ENCODE results near the gene ATP8A2. TPM values are rescaled to one million over a fixed set of nuclear protein-coding genes. Genes with fewer than 3 reads are reported as not detected.

Gene ATP8A2
- total and polyA plus RNA-seq, 2 of the 8 experiments (the other 6 are each of a cell fraction or from before 2014, with no cell fraction given): 2.4 to 8.3 TPM

DNA sequence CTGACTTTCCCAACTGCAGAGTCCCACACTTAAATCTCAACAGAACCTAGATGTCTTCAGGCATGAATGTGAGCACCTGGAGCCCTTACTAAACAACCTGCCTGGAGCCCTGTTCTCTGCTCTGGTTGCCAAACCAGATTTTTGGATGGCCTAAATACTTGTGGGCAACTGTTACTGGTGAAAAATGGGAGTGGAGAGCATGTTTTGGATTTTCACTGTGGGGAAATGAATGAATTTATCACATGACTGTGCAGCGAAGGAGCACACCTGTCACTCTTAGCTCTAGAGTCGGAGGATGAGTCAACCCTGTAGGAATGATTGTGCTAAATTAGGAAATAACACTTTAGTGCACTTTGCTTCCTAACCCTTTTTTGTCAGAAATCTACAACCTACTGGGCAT is 649.7 kb downstream of the ATP8A2 start:
- Histone ChIP-seq H4K91ac (replicated peaks; ENCODE audit: insufficient read length, low read length) (no peak overlapping the region), H3K36me3 (ENCODE audit: control insufficient read depth in 2 of 4, insufficient read depth in 4 of 4, low read length in 3 of 4) (no peaks in the 10 kb centered on the region), H3K4me2 (ENCODE audit: insufficient read depth in 1 of 2, low read depth in 2 of 2, low read length in 2 of 2) (no peak overlapping the region), H2BK20ac (ENCODE audit: low read length) (no peak overlapping the region), H3K79me2 (ENCODE audit: control insufficient read depth in 1 of 2, insufficient read depth in 2 of 2, low read length in 2 of 2) (no peaks in the 10 kb centered on the region), H2AK5ac (ENCODE audit: low read depth, low read length) (no peak overlapping the region), H3K79me1 (ENCODE audit: low read depth, low read length) (no peaks in the 10 kb centered on the region), H2BK120ac (replicated peaks; ENCODE audit: low read depth, low read length) (no peak overlapping the region), H2BK12ac (ENCODE audit: low read depth, low read length) (no peak overlapping the region), H4K5ac (ENCODE audit: insufficient read length, low read depth, low read length) (no peak overlapping the region), H2AFZ (ENCODE audit: low read length) (no peak overlapping the region), H3K9me3 (ENCODE audit: insufficient read depth in 2 of 2, low read depth in 1 of 2, low read length in 1 of 2) (no peaks in the 10 kb centered on the region), H3K4me3 (ENCODE audit: extremely low read depth in 1 of 4, insufficient read depth in 2 of 4, low read depth in 3 of 4, low read length in 4 of 4) (no peak overlapping the region), H3K27me3 (replicated peaks in 1 of 4; ENCODE audit: control insufficient read depth in 3 of 4, extremely low read depth in 1 of 4, insufficient read depth in 3 of 4, low read length in 3 of 4) (no peaks in the 10 kb centered on the region; a peak in 2 of 7 replicates), H4K20me1 (replicated peaks in 1 of 2; ENCODE audit: control insufficient read depth in 1 of 2, insufficient read depth in 2 of 2, low read length in 2 of 2) (no peaks in the 10 kb centered on the region), H3K27ac (ENCODE audit: low read depth, low read length) (no peak overlapping the region), H4K8ac (ENCODE audit: extremely low read depth, insufficient read depth, low read length) (no peak overlapping the region), H3K9ac (replicated peaks in 1 of 4; ENCODE audit: extremely low read depth in 1 of 4, low read depth in 3 of 4, low read length in 3 of 4) (no peak overlapping the region), H3K14ac (ENCODE audit: insufficient read length) (no peak overlapping the region), H3K23me2 (ENCODE audit: low read depth, low read length) (no peaks in the 10 kb centered on the region), H3K18ac (ENCODE audit: extremely low read depth, low read length) (no peak overlapping the region), H3K4me1 (replicated peaks in 1 of 4; ENCODE audit: control insufficient read depth in 3 of 4, insufficient read depth in 4 of 4, low read length in 3 of 4) (peaks cover 0 to 14% (median 4%) of the 10 kb centered on the region in 4 experiments; a peak in 5 of 7 replicates), H3K23ac (ENCODE audit: insufficient read length) (no peak overlapping the region), H3K4ac (replicated peaks; ENCODE audit: insufficient read length, low read depth, low read length) (no peak overlapping the region), H2BK5ac (ENCODE audit: low read depth, low read length) (no peak overlapping the region), H3K56ac (replicated peaks; ENCODE audit: insufficient read length, low read depth, low read length) (no peak overlapping the region), H2BK15ac (ENCODE audit: low read length) (no peak overlapping the region)
- ChIA-PET POLR2A (ENCODE audit: partially characterized antibody) (no interaction called here), CTCF (ENCODE audit: partially characterized antibody) (interaction anchor here (1.5 to 9.2 kb wide), 3 partner anchors 16 to 185 kb away, joined by 3 to 53 read pairs (median 3); no protein-coding TSS in a partner anchor)
- DNase-seq (ENCODE audit: low read depth in 1 of 2, low spot score in 2 of 2) (no peak), FAIRE-seq (no peak)
- WGBS, 2 experiments (ENCODE audit: extremely low coverage in 1 of 2, insufficient coverage in 1 of 2, insufficient read length in 1 of 2, insufficient replicate concordance in 2 of 2, low coverage in 1 of 2, low lambda C conversion rate in 2 of 2, missing lambda C conversion rate in 1 of 2): 100% methylated on average over 2 of the region's 2 CpGs; no CpG with 5 or more reads in 1 of the 2 experiments
- no peak for TF ChIP-seq CHD2 (IDR thresholded peaks at IDR 0.05; ENCODE audit: low read length)
- TF ChIP-seq HDAC6 (IDR thresholded peaks at IDR 0.05; ENCODE audit: low read depth, low read length): no peak
- TF ChIP-seq CBX8 (IDR thresholded peaks at IDR 0.05; ENCODE audit: borderline replicate concordance, low read depth, low read length): no peak
- TF ChIP-seq CTBP2 (IDR thresholded peaks at IDR 0.05; ENCODE audit: borderline replicate concordance, insufficient read depth, insufficient read length, low read length): no peak
- TF ChIP-seq RNF2 (IDR thresholded peaks at IDR 0.05; ENCODE audit: borderline replicate concordance, low read depth, low read length, missing control alignments, poor library complexity, severe bottlenecking): no peak
- no peak for TF ChIP-seq JUND (IDR thresholded peaks at IDR 0.05; ENCODE audit: low read length)
- no peak for TF ChIP-seq SIX5 (IDR thresholded peaks at IDR 0.05; ENCODE audit: low read depth, low read length)
- TF ChIP-seq, protein P1, sequence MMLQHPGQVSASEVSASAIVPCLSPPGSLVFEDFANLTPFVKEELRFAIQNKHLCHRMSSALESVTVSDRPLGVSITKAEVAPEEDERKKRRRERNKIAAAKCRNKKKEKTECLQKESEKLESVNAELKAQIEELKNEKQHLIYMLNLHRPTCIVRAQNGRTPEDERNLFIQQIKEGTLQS (IDR thresholded peaks at IDR 0.05; ENCODE audit: insufficient read depth, low read depth, low read length): no peak
- TF ChIP-seq BACH1 (IDR thresholded peaks at IDR 0.05; ENCODE audit: low read length): no peak
- no peak for TF ChIP-seq SAP30 (IDR thresholded peaks at IDR 0.05; ENCODE audit: insufficient read depth, insufficient replicate concordance, low read length)
- TF ChIP-seq KDM4A (IDR thresholded peaks at IDR 0.05; ENCODE audit: low read depth, low read length, severe bottlenecking): no peak
- TF ChIP-seq, protein P2, sequence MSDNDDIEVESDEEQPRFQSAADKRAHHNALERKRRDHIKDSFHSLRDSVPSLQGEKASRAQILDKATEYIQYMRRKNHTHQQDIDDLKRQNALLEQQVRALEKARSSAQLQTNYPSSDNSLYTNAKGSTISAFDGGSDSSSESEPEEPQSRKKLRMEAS (IDR thresholded peaks at IDR 0.05): no peak

All from H1 (cell line).